ENCODE results near the gene RASSF10.

GRCh38 chr11:13011466-13012055 is 2.4 kb downstream of the RASSF10 start:
- TF ChIP-seq GATA3 (IDR thresholded peaks at IDR 0.05; ENCODE audit: low read depth, low read length): no peak
- no peak for TF ChIP-seq GATA2 (IDR thresholded peaks at IDR 0.05; ENCODE audit: low read depth, low read length)
